ENCODE results near the gene PROX2.

The PROX2 gene

DNA sequence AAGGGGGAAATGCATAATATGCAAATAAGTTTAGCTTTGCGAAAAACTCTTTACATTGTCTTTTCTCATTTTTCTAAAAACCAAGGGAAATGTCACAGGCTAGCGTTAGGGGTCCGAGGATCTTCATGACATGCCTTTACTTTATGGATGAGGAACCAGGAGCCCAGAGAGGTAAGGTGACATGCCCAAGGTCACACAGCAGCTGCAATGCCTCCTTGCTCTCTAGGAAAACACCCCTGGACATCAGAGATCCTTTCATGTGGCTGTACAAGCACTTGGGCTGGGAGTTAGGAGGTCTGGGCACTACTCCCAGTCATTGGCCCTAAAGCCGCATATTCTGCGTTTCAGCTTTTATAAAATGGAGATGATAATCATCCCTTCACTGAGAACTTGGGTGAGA is 741 bp downstream of the PROX2 start:
- DNase-seq: no peak

DNA sequence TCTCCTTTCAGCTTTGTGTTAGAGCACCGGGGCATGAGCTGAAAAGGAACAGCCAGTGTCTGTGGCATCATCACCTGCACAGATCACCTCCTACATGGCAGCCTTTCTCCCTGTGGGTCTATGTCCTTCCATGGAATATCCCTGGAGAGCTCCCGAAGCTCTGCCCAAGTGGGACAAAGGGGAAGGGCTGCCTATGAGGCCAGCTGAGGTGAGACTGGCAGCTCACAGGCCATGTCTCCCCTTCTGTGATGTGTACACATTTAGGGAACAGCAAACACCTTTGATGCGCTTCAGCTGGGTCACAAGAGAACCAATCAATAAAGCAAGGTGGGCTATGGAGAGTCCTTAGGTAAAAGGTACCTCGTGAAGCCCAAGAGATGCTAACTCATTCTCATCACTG is 4.1 kb downstream of the PROX2 start:
- DNase-seq: no peak

DNA sequence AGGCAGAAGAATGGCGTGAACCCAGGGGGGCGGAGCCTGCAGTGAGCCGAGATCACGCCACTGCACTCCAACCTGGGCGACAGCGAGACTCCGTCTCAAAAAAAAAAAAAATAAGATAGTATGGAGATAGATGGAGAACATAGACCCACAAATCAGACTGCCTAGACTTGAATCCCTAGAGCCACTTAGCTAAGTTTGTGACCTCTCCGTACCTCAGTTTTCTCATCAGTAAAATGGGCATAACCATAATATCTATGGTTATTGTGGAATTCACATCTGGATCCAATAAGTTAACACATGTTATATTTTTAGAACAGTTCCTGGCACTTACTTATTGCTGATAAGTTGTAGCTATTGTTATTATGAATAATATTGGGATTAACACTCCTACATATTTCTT is 7.2 kb downstream of the PROX2 start:
- DNase-seq: no peak

GRCh38 chr14:74867673-74868072 is 8.3 kb downstream of the PROX2 start:
- peak; percentile 23 for DNase-seq

- DNase-seq: no peak
Observed at GRCh38 chr14:74866708-74867389, 9.1 kb downstream of the PROX2 start.

- no peak for DNase-seq
Observed at GRCh38 chr14:74865156-74865555, 10.8 kb downstream of the PROX2 start.

- no peak for DNase-seq
Observed at GRCh38 chr14:74864198-74864597, 11.7 kb downstream of the PROX2 start.

GRCh38 chr14:74863274-74863673 is 12.7 kb downstream of the PROX2 start:
- DNase-seq: peak; percentile 18

DNA sequence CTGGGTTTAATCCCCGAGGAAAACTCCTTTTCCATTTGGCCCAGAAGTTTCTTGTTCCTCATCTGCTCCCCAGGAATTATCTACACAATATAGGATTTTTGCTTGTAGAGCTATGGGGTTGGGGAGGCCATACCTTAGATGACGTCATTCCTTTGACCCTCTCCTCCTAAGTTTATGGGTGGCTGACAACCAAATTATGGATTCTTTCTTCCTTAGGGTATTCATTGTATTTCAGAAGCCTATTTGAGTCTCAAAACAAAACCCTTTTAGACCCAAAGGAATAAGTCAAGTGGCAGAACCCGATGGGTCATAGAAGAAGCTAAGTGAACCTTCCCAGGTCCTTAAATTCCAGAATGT is 14.2 kb downstream of the PROX2 start:
- no peak for DNase-seq

DNA sequence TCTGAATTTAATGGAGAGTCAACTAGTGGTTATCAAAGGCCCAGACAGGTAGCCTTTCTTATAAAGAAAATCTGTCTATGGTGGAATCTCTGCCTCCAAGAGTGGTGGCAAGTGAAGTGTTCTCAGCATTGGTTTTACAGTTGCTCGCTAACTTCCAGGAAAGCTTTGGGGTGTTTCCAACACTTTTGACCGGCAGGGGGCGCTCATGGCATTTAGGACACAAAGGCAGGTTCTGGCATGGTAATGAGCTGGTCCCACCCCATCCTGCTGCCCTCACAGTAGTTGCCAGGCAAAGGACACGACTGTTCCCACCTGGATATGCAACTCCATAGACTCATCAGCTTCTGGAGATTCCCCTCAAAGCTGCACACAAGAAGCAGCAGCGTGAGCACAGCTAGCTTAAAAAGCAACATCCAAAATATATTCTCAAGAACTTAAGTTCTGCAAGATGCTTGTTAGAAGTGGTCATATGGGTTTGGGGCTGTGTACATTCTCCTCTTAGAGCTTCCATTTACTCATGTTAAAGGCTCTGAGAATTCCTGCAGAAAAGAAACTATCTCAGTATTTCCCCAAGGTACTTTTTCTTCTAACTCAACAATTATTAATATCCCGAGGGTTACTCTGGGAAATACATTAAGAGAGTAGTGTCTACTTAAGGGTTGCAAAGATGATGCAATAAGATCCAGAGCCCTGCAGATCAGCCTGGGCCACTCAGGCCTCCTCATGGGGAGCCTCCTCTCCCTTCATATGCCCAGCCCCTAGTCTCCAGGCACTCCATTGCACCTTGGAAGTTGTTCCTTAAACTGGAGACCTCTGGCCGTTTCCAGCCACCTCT is 14.8 kb downstream of the PROX2 start:
- peak; percentile 83 for DNase-seq

DNA sequence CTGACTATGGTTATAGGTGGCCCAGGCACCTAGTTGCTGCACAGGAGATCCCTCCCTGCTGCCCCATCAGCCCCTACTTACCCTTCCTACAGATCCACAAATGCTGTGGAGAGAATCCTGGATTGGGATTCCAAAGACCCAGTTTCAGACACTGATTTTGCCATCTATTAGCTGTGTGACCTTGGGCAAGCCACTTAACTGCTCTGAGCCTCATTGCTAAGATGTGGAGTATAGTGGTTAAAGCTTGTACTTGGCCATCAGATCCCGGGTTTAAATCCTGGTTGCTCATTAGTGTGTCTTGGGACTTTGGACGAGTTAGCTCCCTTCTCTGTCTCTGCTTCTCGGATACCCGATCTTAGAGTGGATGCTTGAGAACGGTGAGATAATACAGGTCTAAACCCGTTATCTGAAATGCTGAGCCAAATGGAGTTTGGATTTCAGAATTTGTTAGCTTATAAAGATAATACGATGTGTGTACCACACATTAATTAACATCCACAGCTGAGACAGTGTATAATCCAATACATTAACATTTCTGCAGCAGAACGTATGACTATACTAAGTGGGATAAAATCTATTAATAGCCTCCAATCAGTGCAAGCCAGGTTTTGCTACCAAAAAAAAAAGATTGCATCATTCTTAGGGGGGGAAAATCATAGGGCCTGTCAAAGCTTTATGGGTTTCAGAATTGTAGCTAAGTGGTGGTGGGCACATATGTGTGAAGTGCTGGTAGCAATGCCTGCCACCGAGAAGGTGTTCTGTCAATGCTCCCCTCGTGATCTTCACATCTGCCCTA is 16.0 kb downstream of the PROX2 start:
- DNase-seq: no peak

- no peak for DNase-seq
Observed at GRCh38 chr14:74858022-74858421, 17.9 kb downstream of the PROX2 start.

GRCh38 chr14:74856366-74856765 is 19.6 kb downstream of the PROX2 start:
- no peak for DNase-seq

DNA sequence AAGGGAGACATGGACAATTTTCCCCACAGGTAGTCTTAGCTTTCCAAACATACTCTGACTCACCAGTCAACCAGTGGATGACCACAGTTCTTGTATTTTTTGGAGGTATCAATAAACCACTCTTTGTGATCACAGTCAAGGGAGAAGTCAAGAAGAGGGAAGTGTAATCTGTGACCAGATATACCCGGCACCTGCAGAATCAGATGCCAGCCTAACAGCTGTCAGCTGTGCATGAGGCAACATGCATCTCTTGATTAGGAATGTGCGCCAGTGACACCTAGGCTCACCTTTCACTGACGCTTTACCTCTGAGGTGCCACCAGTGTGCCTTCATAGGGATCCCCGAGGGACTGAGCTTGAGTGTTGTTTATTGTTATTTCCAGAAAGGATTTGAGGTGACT is 20.0 kb downstream of the PROX2 start:
- DNase-seq: no peak

DNA sequence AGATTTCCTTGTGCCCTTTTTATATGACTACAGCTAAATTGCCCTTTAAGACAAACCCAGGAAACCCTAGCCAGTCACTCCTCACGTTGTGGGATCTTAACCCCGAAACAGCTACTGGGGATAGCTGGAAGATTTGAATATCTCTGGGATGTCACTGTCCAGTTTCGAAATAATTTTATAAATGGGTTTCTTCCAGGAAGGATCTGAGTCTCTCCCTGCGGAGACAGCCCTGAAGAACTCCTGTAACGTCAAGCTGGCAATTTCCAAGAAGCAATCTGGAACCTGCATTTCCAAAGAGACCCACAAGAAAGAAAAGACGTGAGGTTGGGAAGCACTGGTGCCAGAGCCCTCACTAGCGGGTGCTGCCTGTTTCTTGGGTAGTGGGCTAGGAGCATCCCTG is 20.9 kb downstream of the PROX2 start:
- DNase-seq: no peak

DNA sequence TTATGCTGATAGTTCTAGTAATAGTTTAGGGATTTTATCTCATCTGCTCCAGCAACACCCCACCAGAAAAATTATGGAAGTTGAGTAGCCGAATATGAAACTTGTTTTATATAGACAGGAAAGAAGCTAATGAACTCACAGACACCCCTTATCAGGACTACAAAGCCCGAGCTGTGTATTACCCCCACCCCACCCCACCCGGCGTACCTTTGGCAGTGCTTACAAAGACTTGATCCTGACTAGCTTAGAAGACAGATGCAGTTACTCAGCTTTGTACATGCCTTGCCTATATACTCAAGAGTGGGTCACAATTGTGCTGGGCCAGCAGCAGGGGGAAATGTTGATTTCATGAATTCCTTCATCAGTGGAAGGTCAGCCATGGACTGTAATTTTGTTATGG is 22.4 kb downstream of the PROX2 start:
- no peak for DNase-seq

- DNase-seq: no peak
Observed at GRCh38 chr14:74852922-74853530, 22.9 kb downstream of the PROX2 start.

DNA sequence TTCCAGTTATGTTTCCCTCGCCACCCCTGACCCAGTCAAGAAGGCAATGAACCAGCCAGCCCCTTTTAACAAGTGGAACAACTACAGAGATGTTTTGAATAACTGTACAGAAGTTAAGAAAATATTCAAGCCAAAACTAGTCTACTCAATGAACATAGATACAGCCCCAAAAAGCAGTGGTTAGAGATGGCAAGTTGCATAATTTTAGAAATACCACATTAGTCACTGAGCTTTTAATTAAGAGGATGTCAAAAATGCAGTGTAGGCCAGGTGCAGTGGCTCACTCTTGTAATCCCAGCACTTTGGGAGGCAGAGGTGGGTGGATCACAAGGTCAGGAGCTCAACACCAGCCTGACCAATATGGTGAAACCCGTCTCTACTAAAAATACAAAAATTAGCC is 27.2 kb downstream of the PROX2 start:
- no peak for DNase-seq

- no peak for DNase-seq
Observed at GRCh38 chr14:74846968-74847665, 28.8 kb downstream of the PROX2 start.

DNA sequence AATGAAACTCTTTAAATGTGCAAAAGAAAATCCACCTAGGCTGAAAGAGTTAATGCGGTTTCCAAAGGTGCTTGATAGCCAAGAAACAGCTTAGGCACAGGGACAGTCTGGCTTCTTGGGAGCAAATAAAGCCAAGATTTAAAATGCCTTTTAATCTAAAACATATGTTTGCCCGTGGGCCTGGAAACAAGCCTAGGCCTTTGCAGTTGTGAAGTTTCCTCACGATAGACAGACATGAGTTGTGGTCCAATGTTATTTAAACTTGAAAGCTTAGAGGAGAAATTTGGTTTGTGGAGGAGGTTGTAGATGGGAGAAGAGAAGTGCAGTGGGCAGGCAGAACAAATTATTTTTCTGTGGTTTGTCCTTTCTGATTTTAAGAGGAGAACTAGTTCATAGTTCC is 29.8 kb downstream of the PROX2 start:
- DNase-seq: no peak

DNA sequence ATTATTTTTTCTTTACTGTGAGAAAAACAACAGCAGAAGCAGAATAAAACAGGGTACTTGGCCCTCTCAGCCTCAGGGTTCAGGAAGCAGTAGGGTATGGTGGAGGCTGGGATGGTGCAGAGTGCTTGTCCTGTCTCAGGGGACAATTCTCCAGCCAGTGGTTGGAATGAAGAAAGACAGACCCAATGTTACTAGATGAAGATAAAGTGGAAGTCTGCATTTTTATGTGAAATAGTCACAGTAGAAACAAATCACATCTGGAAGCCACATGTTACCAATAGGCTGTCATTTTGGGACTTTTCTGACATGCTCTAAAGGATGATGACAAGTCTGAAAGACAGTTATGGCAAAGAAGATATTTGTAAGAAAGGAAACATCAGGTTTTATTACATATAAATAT is 32.3 kb downstream of the PROX2 start:
- DNase-seq: no peak

All from CD4-positive, alpha-beta T cell treated with Interleukin-15 for 1 hour (primary cell).